GM18873 (cell line): ENCODE results near the gene CCDC142.
"Not testable (repeated sequence)": the region's sequence is repeated elsewhere in the genome, so short reads cannot be mapped to it uniquely, and the experiment has no call there.

Experiments used
- ATAC-seq: cut with Tn5 transposase; IDR thresholded peaks from one replicate; pipeline ENCODE4 v1.9.1; 2021; ENCODE audit warnings: mild to moderate bottlenecking, moderate library complexity, moderate number of reproducible peaks; ENCODE audit not compliant: unreplicated experiment, low FRiP score

Gene CCDC142

DNA sequence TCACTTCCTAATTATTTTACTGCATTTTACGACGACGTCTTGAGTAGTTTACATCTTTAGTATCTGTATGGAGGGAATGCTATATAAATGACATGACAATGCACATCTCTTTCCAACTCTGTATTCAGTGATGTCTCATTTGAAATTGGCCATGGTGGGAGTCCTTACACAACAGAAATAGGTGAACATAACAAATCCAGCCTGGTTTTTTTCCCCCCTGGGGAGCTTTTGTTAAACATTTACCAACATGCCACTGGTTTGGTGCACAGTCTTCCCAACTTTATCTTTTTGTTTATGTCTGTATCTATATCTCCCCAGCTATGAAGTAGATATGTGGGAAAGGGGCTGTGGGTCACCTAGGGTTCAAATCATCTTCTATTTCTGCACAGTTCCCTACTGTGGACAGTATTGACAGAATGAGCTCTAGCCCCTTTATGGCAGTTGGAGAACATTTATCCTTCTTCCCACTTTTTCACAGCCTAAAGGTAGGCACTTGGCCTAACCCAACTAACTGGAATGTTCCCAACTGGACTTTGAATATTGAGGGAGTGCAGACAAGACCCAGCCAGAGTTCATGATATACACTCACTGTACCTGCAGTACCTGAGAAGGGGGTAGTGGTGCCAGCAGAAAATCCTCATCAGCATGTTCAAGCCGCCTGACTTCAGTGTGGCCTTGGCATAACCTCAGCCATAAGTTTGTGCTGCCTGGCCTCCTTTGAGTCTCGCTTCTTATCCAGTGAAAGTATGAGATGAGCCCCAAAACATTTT, 35.4 kb downstream of the CCDC142 start:
- ATAC-seq = no peak

DNA sequence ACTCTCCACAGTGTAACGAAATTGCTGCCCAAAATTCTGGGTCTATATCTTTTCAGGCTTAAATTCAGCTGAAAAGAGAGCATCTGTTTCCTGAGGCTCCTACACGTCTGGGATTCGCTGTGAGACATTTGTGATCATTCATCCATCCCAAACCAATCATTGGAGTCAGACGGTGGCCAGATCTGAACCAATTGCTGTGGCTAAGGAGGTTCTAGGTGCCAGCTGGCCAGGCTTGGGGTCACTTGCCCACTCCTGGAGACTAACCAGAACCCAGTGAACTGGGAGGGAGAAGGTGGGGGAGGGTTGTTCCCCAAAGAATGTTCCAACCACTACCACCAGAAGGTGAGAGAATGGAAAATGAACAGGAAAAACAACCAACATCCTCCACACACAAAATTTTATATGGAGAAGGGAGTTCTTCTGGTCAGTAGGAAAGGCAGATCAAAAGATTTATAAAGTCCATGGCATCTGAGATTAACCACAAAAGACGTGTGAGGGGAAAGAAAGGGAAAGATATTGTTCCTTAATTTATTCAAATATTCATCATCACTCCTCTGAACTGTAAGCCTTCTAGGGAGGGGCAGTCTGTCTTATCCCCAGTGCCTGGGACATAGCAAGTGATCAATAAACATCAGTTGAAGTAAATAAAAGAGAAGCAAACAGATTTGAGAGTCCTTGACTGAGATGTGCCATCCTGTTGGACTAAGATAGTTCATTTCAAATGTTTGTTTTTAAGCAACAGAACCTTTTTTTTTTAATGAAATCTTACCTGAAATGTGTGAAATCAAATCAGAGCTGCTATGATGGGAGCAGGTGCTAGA, 38.1 kb downstream of the CCDC142 start:
- no peak for ATAC-seq

GRCh38 chr2:74442483-74443297, 40.1 kb downstream of the CCDC142 start:
- ATAC-seq = not testable (repeated sequence)

GRCh38 chr2:74441690-74442482, 40.9 kb downstream of the CCDC142 start, which contains the start of gene RTKN:
Gene RTKN (minus strand): TSS chr2:74441937. CDS start chr2:74441816, 121 bp downstream.
- ATAC-seq = no peak

DNA sequence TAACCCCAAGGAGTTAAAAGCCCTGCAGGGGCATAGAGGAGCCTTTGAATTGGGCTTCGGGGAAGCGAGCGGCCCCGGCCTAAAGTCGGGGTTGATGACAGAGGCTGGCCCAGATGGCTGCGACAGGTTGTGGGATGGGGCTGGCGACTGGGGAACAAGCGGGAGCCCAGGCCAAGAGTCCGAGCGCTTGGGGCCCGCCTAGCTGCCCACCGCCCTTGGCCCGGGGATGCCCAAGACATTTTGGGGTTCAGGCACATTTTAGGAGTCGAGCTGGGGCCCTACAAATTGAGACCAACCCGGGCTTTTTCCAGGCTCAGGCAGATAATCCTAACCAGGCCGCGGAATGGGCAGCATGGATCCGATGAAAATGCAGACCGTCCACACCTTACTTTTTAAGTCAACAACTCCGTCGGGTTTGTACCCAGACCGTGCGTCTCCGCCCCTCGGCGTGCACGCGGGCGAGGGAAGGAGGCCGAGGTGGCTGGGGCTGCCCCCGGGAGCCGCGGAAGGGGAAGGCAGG, 41.6 kb downstream of the CCDC142 start:
- ATAC-seq = no peak

- peak; percentile 66 for ATAC-seq
Measured at GRCh38 chr2:74440378-74441169, 42.2 kb downstream of the CCDC142 start.

- ATAC-seq = no peak
Measured at GRCh38 chr2:74439803-74440377, 42.9 kb downstream of the CCDC142 start.

DNA sequence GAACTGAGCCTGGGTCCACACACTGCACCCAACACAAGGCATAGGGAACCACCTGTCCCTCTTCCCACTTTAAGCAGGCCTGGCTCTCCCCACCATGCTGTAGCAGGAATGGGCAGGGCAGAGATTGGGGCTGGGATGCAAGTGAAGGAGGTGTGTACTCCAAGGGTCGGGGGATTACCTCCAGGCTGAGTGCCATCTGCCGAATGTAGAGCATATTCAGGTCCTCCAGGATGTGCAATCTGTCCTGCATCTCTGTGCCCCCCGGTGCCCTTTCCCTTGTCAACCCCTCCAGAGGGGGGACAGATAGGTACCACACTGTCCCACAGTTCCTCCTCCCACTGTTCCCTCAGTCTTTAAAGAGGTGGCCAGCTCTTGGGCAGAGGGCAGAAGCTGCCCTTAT, 43.4 kb downstream of the CCDC142 start:
- no peak for ATAC-seq

GRCh38 chr2:74438248-74438647, 44.5 kb downstream of the CCDC142 start:
- no peak for ATAC-seq

GRCh38 chr2:74436848-74437695, 45.7 kb downstream of the CCDC142 start:
- ATAC-seq = no peak

- ATAC-seq = no peak
Measured at GRCh38 chr2:74436111-74436805, 46.5 kb downstream of the CCDC142 start.

DNA sequence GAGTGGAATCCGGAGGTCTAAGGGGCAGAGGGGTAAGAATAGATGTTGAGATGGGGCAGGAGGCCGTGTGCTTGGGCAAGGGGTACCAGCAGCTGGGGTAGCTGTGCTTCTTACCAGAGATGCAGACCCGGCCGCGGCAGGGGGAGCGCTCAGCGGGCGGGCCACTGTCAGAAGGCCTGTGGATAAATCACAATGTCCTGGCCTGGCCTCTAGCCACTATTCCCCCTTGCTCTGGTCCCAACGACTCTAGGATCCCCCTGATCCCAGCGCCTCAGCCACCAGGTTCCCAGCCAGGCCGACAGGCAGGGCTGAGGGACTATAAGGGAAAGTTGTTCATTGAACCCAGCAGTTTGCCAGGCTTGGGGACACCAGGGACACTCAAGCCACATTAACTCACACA, 52.3 kb downstream of the CCDC142 start:
- no peak for ATAC-seq

DNA sequence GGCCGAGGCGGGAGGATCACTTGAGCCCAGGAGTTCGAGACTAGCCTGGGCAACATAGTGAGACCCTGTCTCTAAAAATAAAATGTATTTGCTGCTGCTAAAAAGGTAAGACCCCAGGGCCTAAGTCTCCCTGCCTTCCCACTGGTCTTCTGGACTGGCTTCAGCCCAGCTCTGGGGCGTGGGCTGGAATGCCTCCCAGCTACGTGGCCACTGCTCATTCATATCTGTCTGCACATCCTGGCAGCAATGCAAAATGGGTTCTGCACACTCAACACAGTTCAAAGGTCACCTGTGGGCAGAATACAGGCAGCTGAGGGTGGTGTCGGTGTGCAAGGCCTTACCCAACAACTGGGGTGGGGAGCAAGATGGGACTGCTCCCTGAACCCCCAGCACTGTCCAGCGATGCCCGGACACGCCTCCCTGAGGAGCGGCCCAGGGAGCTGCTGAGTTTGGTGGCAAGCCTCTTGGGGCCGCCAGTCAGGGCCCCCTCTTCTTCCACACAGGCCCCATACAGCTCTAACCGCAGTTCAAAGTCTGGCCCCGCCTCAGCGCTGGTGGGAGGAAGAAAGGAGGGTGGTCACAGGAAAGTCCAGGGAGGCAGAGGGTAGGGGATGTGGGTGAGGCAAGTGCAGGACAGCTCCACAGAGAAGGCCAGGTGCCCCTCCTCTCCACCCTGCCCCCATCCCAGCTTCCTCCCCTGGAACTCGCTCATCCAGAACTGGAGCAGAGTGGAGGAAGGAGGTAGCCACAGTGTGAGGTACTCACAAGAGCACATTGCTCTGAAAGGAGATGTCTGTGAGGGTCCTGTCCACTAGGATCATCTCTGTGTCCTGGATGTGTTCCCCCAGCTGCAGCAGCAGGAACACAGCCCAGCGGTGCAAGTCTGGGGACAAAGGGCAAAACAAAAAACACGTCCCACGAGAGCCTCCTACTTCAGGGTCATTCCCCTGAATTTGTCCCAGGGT, 53.0 kb downstream of the CCDC142 start:
- ATAC-seq = no peak

DNA sequence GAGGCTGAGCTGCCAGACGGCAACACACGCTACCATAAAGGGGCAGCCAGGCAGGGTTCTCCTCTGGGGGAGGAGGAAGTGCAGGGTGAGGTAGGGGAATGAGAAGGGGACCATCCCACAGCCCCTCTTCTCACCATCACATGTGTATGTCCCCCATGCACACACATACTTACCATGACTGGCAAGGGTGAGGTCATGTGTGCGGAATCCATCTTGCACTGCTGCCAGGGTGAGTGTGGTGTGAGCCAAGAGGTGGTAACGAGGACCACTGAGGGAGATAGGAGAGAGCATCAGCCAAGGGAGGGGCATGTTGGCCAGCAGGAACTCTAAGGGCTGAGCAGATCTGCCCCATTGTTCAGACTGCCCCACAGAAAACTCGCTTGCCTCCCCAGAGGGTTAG, 54.1 kb downstream of the CCDC142 start:
- no peak for ATAC-seq

GRCh38 chr2:74427551-74427950, 55.2 kb downstream of the CCDC142 start:
- ATAC-seq = no peak

- ATAC-seq = no peak
Measured at GRCh38 chr2:74426181-74426758, 56.5 kb downstream of the CCDC142 start.
